Epithelial cell of alveolus of lung (primary cell): ENCODE results near the gene RRM2. TPM values are rescaled to one million over a fixed set of nuclear protein-coding genes. Genes with fewer than 3 reads are reported as not detected.

ENCODE experiments used
- total RNA-seq: library from RNA; depleted of rRNA; stranded (reverse); fragments of >200 nt; gene quantifications from 2 replicates; pipeline ENCODE4 v1.2.1, GENCODE V29; 2015

RRM2 gene
- 22.0 and 60.6 TPM in 2 replicates for total RNA-seq

GRCh38 chr2:10122500-10123280 is at the start of gene RRM2:
TSS of gene RRM2 (plus strand) at chr2:10122739. CDS start at chr2:10122799, 60 bp downstream.

GRCh38 chr2:10079870-10080535 is 42.5 kb upstream of the RRM2 start, which contains the start of gene CYS1:
TSS of gene CYS1 (minus strand) at chr2:10080411. CDS start at chr2:10080223, 188 bp downstream.

Other genes with a start within 250 kb of the RRM2 start
- gene GRHL1, start 171.0 kb upstream of the RRM2 start, total RNA-seq, result 0.16 and 0.65 TPM in 2 replicates
- 5.4 and 5.7 TPM in 2 replicates for gene KLF11, start 79.2 kb upstream of the RRM2 start, total RNA-seq
- 0.39 TPM in 1 of 2 replicates, not detected in the other for gene CYS1, start 42.3 kb upstream of the RRM2 start, total RNA-seq
- gene HPCAL1, start 180.2 kb downstream of the RRM2 start, total RNA-seq, result 24.5 and 72.0 TPM in 2 replicates